Omental fat pad (tissue), 4 donors: ENCODE measurements around the gene PRR19. TPM values are rescaled to one million over a fixed set of nuclear protein-coding genes. Genes with fewer than 3 reads are reported as not detected.

Experiments
- ATAC-seq: fragments of 150-250 bp; one replicate; pipeline ENCODE4 v1.9.1; 2016; ENCODE audit warnings: mild to moderate bottlenecking, moderate library complexity; ENCODE audit not compliant: low FRiP score
- DNase-seq: peaks from one replicate; pipeline ENCODE4 v3.0.0-alpha.2; 2019; ENCODE audit warnings: low spot score
- CTCF ChIP-seq, 3 donors: fragments of 450-650 bp; IDR thresholded peaks; one replicate each; pipeline ENCODE4 v1.5.1; 2016 to 2017; ENCODE audit warnings: antibody characterized with exemption in 3 of 3, mild to moderate bottlenecking in 3 of 3, moderate library complexity in 2 of 3
- total RNA-seq, 4 donors: library from RNA; depleted of rRNA; stranded (reverse); fragments of >200 nt; gene quantifications; one replicate each; pipeline ENCODE4 v1.1.0, GENCODE V29; 2016

PRR19 gene
- total RNA-seq, 4 donors from 2014 or later: 0.31 to 0.93 (median 0.72) TPM; not detected in 1

- DNase-seq: no peak
Measured at GRCh38 chr19:42289556-42290041, 12.3 kb upstream of the PRR19 start.

GRCh38 chr19:42290136-42290522 is 11.8 kb upstream of the PRR19 start:
- TF ChIP-seq CTCF (IDR thresholded peaks at IDR 0.05): no peak
- ATAC-seq: no peak
- no peak for DNase-seq

More at GRCh38 chr19:42289556-42290041, 12.3 kb upstream of the PRR19 start:
- TF ChIP-seq CTCF (IDR thresholded peaks at IDR 0.05): no peak
- no peak for ATAC-seq

- ATAC-seq: no peak
- TF ChIP-seq CTCF (IDR thresholded peaks at IDR 0.05): no peak
- DNase-seq: no peak
Measured at GRCh38 chr19:42290523-42291434, 11.2 kb upstream of the PRR19 start.

- no peak for DNase-seq
- ATAC-seq: no peak
- TF ChIP-seq CTCF (IDR thresholded peaks at IDR 0.05): no peak
Measured at GRCh38 chr19:42291435-42291810, 10.5 kb upstream of the PRR19 start.

GRCh38 chr19:42292042-42292960 is 9.6 kb upstream of the PRR19 start:
- ATAC-seq (no peak), DNase-seq (no peak)
- no peak for TF ChIP-seq CTCF (IDR thresholded peaks at IDR 0.05)

- TF ChIP-seq CTCF (IDR thresholded peaks at IDR 0.05): no peak
- ATAC-seq: no peak
- no peak for DNase-seq
Measured at GRCh38 chr19:42292963-42293362, 9.0 kb upstream of the PRR19 start.
